HG03060 (cell line): ENCODE results near the gene RDX.
"Not testable (repeated sequence)": the region's sequence is repeated elsewhere in the genome, so short reads cannot be mapped to it uniquely, and the experiment has no call there.

ENCODE experiments used
- ATAC-seq: cut with Tn5 transposase; IDR thresholded peaks from one replicate; pipeline ENCODE4 v1.9.1; 2021; ENCODE audit warnings: low read depth, moderate number of reproducible peaks; ENCODE audit not compliant: unreplicated experiment

The RDX gene

GRCh38 chr11:110280595-110280994, 15.8 kb downstream of the RDX start:
- ATAC-seq = not testable (repeated sequence)

- ATAC-seq = no peak
Observed at GRCh38 chr11:110279881-110280280, 16.5 kb downstream of the RDX start.

DNA sequence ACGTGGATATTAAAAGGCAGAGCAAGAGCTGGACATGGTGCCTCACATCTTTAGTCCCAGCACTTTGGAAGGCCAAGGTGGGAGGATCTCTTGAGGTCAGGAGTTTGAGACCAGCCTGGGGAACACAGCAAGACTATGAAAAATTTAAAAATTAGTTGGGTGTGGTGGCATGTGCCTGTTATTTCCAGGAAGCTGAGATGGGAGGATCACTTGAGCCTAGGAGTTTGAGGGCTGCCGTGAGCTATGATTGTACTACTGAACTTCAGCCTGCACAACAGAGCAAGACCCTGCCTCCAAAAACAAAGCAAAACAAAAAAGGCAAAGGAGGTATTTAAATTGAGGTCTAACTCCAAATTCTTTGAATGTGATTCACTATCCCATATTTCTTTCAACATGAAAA, 23.5 kb downstream of the RDX start:
- no peak for ATAC-seq

- no peak for ATAC-seq
Observed at GRCh38 chr11:110269996-110270395, 26.4 kb downstream of the RDX start.

DNA sequence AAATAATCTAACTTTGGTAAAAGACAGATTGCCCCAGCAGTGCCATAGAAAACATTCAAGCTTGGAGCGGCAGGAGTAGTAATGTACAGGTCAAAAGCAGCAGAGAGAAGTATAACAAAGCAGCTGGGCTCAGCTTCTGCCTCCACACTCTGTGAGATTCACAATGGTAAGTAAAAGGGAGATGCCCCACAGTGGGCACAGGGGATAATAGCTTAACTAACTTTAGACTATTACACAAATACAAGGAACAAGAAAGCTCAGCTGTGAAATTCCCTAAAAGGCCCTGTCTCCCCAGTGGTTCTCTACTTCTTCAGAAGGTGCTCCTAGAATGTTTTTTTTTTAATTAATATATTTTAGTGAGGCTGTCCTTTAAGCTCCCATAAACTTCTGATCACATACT, 28.0 kb downstream of the RDX start:
- ATAC-seq = no peak

- ATAC-seq = no peak
Observed at GRCh38 chr11:110262072-110262403, 34.4 kb downstream of the RDX start.

DNA sequence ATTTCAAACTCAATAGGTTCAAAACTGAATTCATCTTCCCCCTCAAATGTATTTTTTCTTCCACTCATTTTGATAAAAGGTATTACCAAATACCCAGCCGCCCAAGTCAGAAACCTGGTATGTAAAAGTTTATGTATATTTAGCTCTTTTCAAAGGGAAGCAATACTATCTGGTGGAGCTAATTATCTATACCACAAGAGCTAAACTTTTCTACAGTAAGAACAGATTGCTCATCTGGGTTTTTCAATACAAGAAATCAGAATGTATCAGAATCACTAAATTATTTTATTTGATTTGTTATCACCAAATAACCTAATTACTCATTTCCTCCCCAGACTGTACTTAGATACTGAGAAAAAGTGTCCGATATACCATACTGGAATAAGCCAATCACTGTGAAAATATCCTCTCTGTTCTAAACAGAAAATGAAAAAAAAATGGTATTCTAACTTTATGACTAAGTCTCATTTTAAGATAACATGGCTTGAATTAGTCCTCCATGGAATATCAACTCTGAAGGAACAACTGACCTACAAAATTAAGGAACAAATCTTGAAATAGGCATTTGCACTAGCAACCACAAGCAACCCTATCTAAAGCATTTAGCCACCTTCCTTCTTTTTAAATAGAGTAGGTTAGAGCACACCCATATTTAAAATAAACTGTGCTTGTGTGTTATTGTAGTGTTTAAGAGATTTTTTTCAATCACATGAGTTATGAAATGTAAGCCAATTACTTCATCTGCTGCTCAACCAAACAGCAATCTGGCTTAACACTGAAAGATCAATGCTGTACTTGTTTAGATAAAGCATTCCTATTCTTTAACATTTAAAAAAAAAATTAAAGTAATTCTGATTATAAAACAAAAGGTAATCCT, 35.0 kb downstream of the RDX start:
- no peak for ATAC-seq

GRCh38 chr11:110253525-110253924, 42.9 kb downstream of the RDX start:
- no peak for ATAC-seq

DNA sequence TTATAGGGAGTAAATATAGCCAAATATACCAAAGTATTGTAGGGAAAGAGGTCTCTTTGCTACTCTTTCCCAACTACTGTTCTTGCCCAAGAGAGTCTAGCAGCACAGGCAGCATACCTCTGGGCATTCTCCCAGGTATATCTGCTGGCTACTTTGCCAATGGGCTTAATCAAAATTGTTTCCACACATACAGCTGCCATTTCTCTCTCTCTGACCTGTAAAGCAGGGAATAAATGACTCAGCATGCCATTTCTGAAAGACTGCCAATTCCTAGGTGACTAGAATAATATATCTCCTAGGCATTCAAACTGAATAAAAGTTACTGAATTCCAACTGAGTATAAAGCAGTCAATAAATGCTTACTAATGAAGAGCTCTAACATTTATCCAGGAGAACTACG, 44.6 kb downstream of the RDX start:
- no peak for ATAC-seq

GRCh38 chr11:110250168-110250567, 46.2 kb downstream of the RDX start:
- ATAC-seq = no peak

- no peak for ATAC-seq
Observed at GRCh38 chr11:110249766-110250165, 46.6 kb downstream of the RDX start.

- no peak for ATAC-seq
Observed at GRCh38 chr11:110249066-110249465, 47.3 kb downstream of the RDX start.

GRCh38 chr11:110243791-110244190, 52.6 kb downstream of the RDX start:
- no peak for ATAC-seq

GRCh38 chr11:110242746-110243145, 53.7 kb downstream of the RDX start:
- no peak for ATAC-seq

GRCh38 chr11:110242188-110242587, 54.2 kb downstream of the RDX start:
- ATAC-seq = no peak

GRCh38 chr11:110235966-110236365, 60.4 kb downstream of the RDX start:
- ATAC-seq = no peak

- no peak for ATAC-seq
Observed at GRCh38 chr11:110230377-110230776, 66.0 kb downstream of the RDX start.

- no peak for ATAC-seq
Observed at GRCh38 chr11:110219006-110219785, 77.2 kb downstream of the RDX start.

- ATAC-seq = no peak
Observed at GRCh38 chr11:110217936-110218335, 78.5 kb downstream of the RDX start.

DNA sequence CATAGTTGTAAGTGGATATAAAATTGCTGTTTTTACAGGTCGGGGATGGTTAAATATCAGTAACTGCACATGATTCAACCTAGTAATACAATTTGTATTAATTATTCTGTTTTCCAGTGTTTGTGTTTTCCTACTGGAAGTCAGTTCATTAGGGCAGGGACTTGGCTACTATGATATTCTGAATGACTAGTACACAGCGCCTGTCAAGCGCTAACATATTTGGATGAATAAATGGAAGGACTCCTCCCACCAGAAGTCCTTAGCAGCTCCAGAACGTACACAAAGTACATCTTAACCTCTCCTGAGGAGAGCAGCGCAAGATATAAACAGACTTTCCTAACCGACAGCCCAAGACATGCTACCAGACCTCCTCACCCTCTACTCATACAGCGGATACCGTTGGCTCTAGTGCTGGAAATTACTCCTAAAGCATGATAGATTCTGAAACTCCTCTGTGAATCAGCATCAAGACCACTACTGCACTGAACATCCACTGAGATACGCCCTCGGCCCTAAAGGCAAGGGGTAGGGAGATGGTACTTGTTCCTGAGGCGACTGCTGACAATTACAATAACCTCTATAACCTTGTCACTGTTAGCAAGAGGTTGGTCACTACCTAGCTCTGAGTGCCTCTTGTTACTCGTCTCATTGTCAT, 79.1 kb downstream of the RDX start:
- no peak for ATAC-seq

DNA sequence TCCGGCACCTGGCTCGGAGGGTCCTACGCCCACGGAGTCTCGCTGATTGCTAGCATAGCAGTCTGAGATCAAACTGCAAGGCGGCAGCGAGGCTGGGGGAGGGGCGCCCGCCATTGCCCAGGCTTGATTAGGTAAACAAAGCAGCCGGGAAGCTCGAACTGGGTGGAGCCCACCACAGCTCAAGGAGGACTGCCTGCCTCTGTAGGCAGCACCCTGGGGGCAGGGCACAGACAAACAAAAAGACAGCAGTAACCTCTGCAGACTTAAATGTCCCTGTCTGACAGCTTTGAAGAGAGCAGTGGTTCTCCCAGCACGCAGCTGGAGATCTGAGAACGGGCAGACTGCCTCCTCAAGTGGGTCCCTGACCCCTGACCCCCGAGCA, 87.1 kb downstream of the RDX start:
- not testable (repeated sequence) for ATAC-seq
